Measurements from ENCODE around the gene COMP. TPM values are rescaled to one million over a fixed set of nuclear protein-coding genes. Genes with fewer than 3 reads are reported as not detected.
A peak's percentile ranks its signal among the peaks of the same experiment; 100 is the strongest.

The COMP gene
- total RNA-seq, 1 donor from 2014 or later, result 17.2 TPM

DNA sequence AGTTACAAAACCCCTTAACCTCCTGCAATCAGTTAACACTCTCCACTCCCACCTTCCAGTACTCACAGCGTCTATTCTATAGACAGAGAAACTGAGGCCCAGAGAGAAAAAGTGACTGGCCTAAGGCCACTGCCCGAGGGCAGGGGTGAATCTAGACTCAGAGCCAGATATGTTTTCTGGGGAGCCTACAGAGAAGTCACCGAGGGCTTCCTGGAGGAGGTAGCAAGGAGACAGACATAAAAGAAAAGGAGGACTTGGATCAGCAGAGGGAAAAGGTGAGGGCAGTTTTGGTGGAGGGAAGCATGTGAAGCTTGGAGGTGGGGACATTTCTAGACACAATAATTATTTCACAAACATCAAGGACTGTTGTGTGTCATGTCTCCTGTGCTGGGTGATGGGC is 1.6 kb upstream of the COMP start:
- no peaks in the 10 kb centered on the region for H3K9me3 Mint-ChIP-seq (ENCODE audit: low read depth)
- no peak for DNase-seq (ENCODE audit: low spot score)
- H3K27me3 Mint-ChIP-seq (ENCODE audit: low read depth), result peaks cover 32% of the 10 kb centered on the region

GRCh38 chr19:18791315-18791678 is 192 bp upstream of the COMP start:
- Mint-ChIP-seq H3K27me3 (ENCODE audit: low read depth) (peaks cover 41% of the 10 kb centered on the region), H3K27ac (ENCODE audit: unreplicated experiment) (no peak overlapping the region), H3K9me3 (ENCODE audit: low read depth) (no peaks in the 10 kb centered on the region), H3K4me3 (ENCODE audit: unreplicated experiment) (no peak overlapping the region), H3K4me1 (ENCODE audit: low read depth) (peaks cover 27% of the 10 kb centered on the region), H3K36me3 (ENCODE audit: low read depth) (peaks cover 3% of the 10 kb centered on the region)
- TF ChIP-seq CTCF (IDR thresholded peaks at IDR 0.05), result no peak
- DNase-seq (ENCODE audit: low spot score), result peak; percentile 87

More for the DNA sequence above, 1.6 kb upstream of the COMP start:
- no peak for TF ChIP-seq CTCF (IDR thresholded peaks at IDR 0.05)
- Mint-ChIP-seq H3K27ac (ENCODE audit: unreplicated experiment) (no peak overlapping the region), H3K4me1 (ENCODE audit: low read depth) (peaks cover 23% of the 10 kb centered on the region), H3K36me3 (ENCODE audit: low read depth) (peaks cover 3% of the 10 kb centered on the region), H3K4me3 (ENCODE audit: unreplicated experiment) (no peak overlapping the region)

DNA sequence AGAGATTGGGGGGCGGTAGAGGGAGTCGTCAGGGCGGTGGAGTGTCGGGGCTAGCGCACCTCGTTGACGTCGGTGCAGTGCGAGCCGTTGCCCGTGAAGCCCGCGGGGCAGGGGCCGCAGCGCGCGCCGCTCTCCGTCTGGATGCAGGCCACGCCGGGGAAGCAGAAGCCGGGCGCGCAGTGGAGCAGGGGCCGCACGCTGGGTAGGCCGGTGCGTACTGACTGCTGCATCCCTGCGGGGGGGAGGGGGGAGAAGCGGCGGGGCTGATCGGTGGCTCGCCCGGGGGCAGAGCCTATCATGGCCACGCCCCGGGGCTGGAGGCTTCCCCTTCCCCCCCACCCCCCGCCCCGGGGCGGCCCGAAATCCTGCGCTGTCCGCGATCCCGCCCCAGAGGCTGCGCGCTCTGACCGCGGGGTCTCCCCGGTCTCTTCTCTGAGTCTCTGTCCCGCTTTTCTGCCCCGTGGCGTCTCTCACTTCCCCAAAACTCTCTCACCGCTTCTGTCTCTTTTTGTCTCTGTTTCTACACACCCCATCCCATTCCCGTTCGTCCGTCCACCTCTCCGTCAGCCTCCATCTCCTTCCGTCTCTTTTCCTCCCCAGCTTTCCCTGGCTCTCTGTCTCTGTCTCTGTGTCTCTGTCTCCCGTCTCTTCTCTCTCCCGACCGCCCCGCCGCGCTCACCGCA is 1.1 kb downstream of the COMP start:
- peaks cover 50% of the 10 kb centered on the region for H3K27me3 Mint-ChIP-seq (ENCODE audit: low read depth)
- no peak for TF ChIP-seq CTCF (IDR thresholded peaks at IDR 0.05)
- H3K4me1 Mint-ChIP-seq (ENCODE audit: low read depth), result peaks cover 26% of the 10 kb centered on the region
- no peak for DNase-seq (ENCODE audit: low spot score)
- peak overlapping the region; percentile 72 for H3K4me3 Mint-ChIP-seq (ENCODE audit: unreplicated experiment)
- peaks cover 3% of the 10 kb centered on the region for H3K36me3 Mint-ChIP-seq (ENCODE audit: low read depth)
- no peak overlapping the region for H3K27ac Mint-ChIP-seq (ENCODE audit: unreplicated experiment)
- no peaks in the 10 kb centered on the region for H3K9me3 Mint-ChIP-seq (ENCODE audit: low read depth)

DNA sequence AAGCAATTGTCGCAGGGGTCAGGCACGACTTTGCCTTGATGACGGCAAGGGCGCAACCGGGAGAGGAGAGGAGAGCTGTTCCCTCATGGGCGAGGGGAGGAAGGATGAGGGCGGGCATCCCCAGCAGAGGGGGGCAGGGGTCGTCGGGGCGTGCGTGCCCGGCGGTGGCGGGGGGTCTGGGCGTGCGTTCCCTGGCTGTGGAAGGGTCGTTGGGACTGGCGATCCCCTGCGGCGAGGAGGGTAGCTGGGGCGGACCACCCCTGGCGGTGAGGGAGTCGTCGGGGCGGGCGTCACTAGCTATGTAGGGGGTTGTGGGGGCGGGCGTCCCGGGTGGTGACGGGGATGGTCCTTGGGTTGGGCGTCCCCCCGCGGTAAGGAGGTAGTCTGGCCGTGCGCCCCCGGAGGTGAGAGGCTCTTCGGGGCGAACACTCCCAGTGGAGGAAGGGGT is 1.7 kb downstream of the COMP start:
- DNase-seq (ENCODE audit: low spot score), result no peak
- no peak overlapping the region for H3K27ac Mint-ChIP-seq (ENCODE audit: unreplicated experiment)
- no peaks in the 10 kb centered on the region for H3K9me3 Mint-ChIP-seq (ENCODE audit: low read depth)
- H3K36me3 Mint-ChIP-seq (ENCODE audit: low read depth), result peaks cover 3% of the 10 kb centered on the region
- peak overlapping the region; percentile 56 for H3K4me3 Mint-ChIP-seq (ENCODE audit: unreplicated experiment)
- H3K4me1 Mint-ChIP-seq (ENCODE audit: low read depth), result peaks cover 26% of the 10 kb centered on the region
- no peak for TF ChIP-seq CTCF (IDR thresholded peaks at IDR 0.05)
- peaks cover 52% of the 10 kb centered on the region for H3K27me3 Mint-ChIP-seq (ENCODE audit: low read depth)

GRCh38 chr19:18788529-18789421 is 2.3 kb downstream of the COMP start:
- no peak for DNase-seq (ENCODE audit: low spot score)
- no peaks in the 10 kb centered on the region for H3K9me3 Mint-ChIP-seq (ENCODE audit: low read depth)
- peaks cover 3% of the 10 kb centered on the region for H3K36me3 Mint-ChIP-seq (ENCODE audit: low read depth)
- peaks cover 55% of the 10 kb centered on the region for H3K27me3 Mint-ChIP-seq (ENCODE audit: low read depth)
- TF ChIP-seq CTCF (IDR thresholded peaks at IDR 0.05), result no peak
- peak overlapping the region; percentile 56 for H3K4me3 Mint-ChIP-seq (ENCODE audit: unreplicated experiment)
- peaks cover 26% of the 10 kb centered on the region for H3K4me1 Mint-ChIP-seq (ENCODE audit: low read depth)
- H3K27ac Mint-ChIP-seq (ENCODE audit: unreplicated experiment), result no peak overlapping the region
